PC-9 (cell line): Measurements from ENCODE around the gene RHEB.
"Not testable (repeated sequence)": the region's sequence is repeated elsewhere in the genome, so short reads cannot be mapped to it uniquely, and the experiment has no call there.

ENCODE experiments used
- CTCF ChIP-seq: fragments of 200-600 bp; sonication (generic); conservative IDR thresholded peaks from 2 replicates; pipeline ENCODE4 v1.6.1; 2017; ENCODE audit warnings: mixed run types, antibody characterized with exemption, mild to moderate bottlenecking, moderate library complexity
- EZH2 ChIP-seq: fragments of 200-600 bp; sonication (generic); IDR thresholded peaks from 2 replicates; pipeline ENCODE4 v1.8.0; 2017; ENCODE audit warnings: antibody characterized with exemption, low read depth

GRCh38 chr7:151536178-151536577, 16.5 kb upstream of the RHEB start:
- TF ChIP-seq EZH2, CTCF: not testable (repeated sequence)
